Peyer's patch (tissue), 4 donors: ENCODE data around the gene ADAMTS1. TPM values are rescaled to one million over a fixed set of nuclear protein-coding genes. Genes with fewer than 3 reads are reported as not detected.

Experiments
- DNase-seq, 3 donors: peaks; one replicate each; pipeline ENCODE4 v3.0.0-alpha.2; 2017 to 2019
- H3K27ac ChIP-seq, 4 donors: fragments of 200-600 bp; sonication (generic); one replicate each; pipeline ENCODE4 v1.5.1; 2016 to 2019
- H3K27me3 ChIP-seq, 2 donors: fragments of 200-600 bp; sonication (generic); one replicate each; pipeline ENCODE4 v1.5.1; 2019
- H3K36me3 ChIP-seq, 3 donors: fragments of 200-600 bp; sonication (generic); one replicate each; pipeline ENCODE4 v1.5.1; 2016 to 2019
- H3K4me1 ChIP-seq, 4 donors: fragments of 200-600 bp; sonication (generic); one replicate each; pipeline ENCODE4 v1.5.1; 2016 to 2019
- H3K4me3 ChIP-seq, 4 donors: fragments of 200-600 bp; sonication (generic); 1 replicate in 3 of 4; 2 replicates in 1 of 4; pipeline ENCODE4 v1.5.1; 2016 to 2019; ENCODE audit warnings: mild to moderate bottlenecking in 1 of 4
- H3K9me3 ChIP-seq, 4 donors: fragments of 200-600 bp; sonication (generic); one replicate each; pipeline ENCODE4 v1.5.1; 2016 to 2019; ENCODE audit warnings: mild to moderate bottlenecking in 1 of 4
- CTCF ChIP-seq, 6 experiments: fragments of 450-650 bp in 4 of 6; fragments of 200-600 bp in 2 of 6; sonication (generic) in 1 of 6; IDR thresholded peaks; one replicate each; pipeline ENCODE4 v1.5.1; 2017 to 2019; ENCODE audit warnings: antibody characterized with exemption in 6 of 6, mild to moderate bottlenecking in 3 of 6, moderate library complexity in 1 of 6
- POLR2A ChIP-seq, 2 donors: fragments of 450-650 bp; IDR thresholded peaks; one replicate each; pipeline ENCODE4 v1.5.1; 2017; ENCODE audit warnings: antibody characterized with exemption in 2 of 2, mild to moderate bottlenecking in 2 of 2, moderate library complexity in 2 of 2
- total RNA-seq, 4 donors: library from RNA; depleted of rRNA; stranded (reverse); fragments of >200 nt; gene quantifications; one replicate each; pipeline ENCODE4 v1.1.0, GENCODE V29; 2016

The ADAMTS1 gene
- total RNA-seq, 4 donors from 2014 or later, result 11.0 to 150 (median 28.8) TPM

- Histone ChIP-seq H3K4me1 (no peaks in the 10 kb centered on the region), H3K36me3 (no peaks in the 10 kb centered on the region), H3K27ac (no peak overlapping the region), H3K9me3 (no peaks in the 10 kb centered on the region), H3K27me3 (no peaks in the 10 kb centered on the region), H3K4me3 (no peak overlapping the region)
- no peak for TF ChIP-seq CTCF (IDR thresholded peaks at IDR 0.05)
- TF ChIP-seq POLR2A (IDR thresholded peaks at IDR 0.05), result no peak
- DNase-seq, result no peak
These were observed 24.7 kb downstream of the ADAMTS1 start for GRCh38 chr21:26820509-26820908.

- Histone ChIP-seq H3K4me3 (no peak overlapping the region), H3K27ac (no peak overlapping the region), H3K36me3 (no peaks in the 10 kb centered on the region), H3K27me3 (no peaks in the 10 kb centered on the region), H3K9me3 (no peaks in the 10 kb centered on the region), H3K4me1 (no peaks in the 10 kb centered on the region)
- no peak for DNase-seq
- no peak for TF ChIP-seq POLR2A (IDR thresholded peaks at IDR 0.05)
- TF ChIP-seq CTCF (IDR thresholded peaks at IDR 0.05), result no peak
These were observed 25.4 kb downstream of the ADAMTS1 start for GRCh38 chr21:26819740-26820324.

DNA sequence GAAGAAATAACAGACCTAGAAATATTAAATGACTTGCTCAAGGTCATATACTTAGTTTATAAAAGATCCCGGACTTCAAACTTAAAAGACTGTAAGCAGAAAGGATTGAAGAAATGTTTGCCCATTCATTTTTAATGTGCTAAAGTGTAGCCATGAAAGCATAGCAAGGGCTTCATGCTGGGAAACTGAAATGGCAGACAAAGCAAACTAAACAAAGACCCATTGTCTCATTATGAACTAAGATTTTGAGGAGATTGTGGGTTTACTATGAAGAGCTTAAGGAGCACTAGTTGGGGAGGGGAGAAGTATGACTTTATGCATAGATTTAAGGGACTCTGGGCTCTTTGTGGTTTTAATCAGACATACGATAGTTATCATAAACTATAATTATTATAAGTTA is 26.3 kb downstream of the ADAMTS1 start:
- H3K27ac ChIP-seq, result no peak overlapping the region
- TF ChIP-seq POLR2A (IDR thresholded peaks at IDR 0.05) (no peak), CTCF (IDR thresholded peaks at IDR 0.05) (no peak)
- no peaks in the 10 kb centered on the region for H3K9me3 ChIP-seq
- H3K4me1 ChIP-seq, result no peaks in the 10 kb centered on the region
- no peak for DNase-seq
- H3K36me3 ChIP-seq, result no peaks in the 10 kb centered on the region
- H3K4me3 ChIP-seq, result no peak overlapping the region
- no peaks in the 10 kb centered on the region for H3K27me3 ChIP-seq

DNA sequence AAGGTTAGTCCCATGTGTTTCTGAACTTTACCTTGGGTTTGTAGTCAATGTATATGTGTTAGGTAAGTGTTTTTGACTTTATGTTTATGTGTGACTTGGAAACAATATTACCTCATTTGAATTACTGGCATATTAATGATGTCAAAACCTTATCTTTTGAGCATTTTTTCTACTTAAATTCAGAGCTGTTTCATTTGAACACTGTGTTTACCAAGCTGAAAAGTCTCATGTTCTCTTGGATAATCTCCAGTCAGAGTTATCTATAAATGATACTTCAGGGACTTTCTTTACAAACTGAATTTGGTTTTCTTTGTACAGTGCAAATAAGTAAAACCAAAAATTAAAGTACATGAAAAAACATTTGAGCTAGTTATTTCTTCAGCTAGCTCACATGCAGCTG is 30.0 kb downstream of the ADAMTS1 start:
- Histone ChIP-seq H3K27ac (no peak overlapping the region), H3K4me1 (no peaks in the 10 kb centered on the region), H3K4me3 (no peak overlapping the region), H3K9me3 (no peaks in the 10 kb centered on the region), H3K36me3 (no peaks in the 10 kb centered on the region), H3K27me3 (no peaks in the 10 kb centered on the region)
- TF ChIP-seq POLR2A (IDR thresholded peaks at IDR 0.05) (no peak), CTCF (IDR thresholded peaks at IDR 0.05) (no peak)
- DNase-seq, result no peak

DNA sequence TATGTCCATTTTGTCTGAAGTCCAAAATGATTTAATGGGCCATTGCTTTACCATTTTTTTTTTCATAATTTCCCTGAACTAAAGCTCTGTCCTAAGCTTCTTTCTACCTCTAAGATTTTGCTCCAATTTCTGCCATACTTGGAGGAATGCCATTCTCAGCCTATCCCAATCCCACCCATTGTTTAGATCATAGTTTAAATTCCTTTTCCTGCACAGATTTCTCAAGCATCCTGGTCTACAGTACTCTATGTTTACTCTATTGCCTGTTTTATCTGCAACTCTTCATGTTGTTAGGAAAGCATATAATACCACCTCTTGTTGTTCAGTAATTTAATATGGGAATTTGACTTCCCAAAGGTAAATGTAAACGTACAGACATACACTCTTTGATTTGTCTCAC is 30.8 kb downstream of the ADAMTS1 start:
- TF ChIP-seq CTCF (IDR thresholded peaks at IDR 0.05), result no peak
- no peak for TF ChIP-seq POLR2A (IDR thresholded peaks at IDR 0.05)
- Histone ChIP-seq H3K9me3 (no peaks in the 10 kb centered on the region), H3K4me3 (no peak overlapping the region), H3K4me1 (no peaks in the 10 kb centered on the region), H3K36me3 (no peaks in the 10 kb centered on the region), H3K27me3 (no peaks in the 10 kb centered on the region), H3K27ac (no peak overlapping the region)
- no peak for DNase-seq
